Measurements from ENCODE around the gene CHMP4B.

The CHMP4B gene

DNA sequence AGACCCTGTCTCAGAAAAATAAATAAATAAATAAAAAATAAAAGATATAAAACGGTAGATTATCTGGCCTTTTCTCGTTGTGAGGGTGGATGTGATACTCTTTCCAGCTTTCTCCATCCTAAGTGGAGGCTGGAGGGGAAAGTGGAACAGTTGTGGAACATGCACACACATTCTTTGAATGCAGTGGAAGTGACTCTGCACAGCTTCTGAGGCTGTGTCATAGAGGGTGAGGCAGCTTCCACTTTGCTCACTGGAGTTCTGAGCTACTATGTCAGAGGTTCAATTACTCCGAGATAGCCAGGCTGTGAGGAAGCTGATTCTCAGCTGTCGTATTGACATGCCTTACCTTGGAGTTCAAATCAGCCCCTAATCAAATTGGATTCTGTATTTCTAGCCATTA is 82.2 kb downstream of the CHMP4B start:
- Mint-ChIP-seq H3K36me3 (ENCODE audit: low read depth) (peaks cover 3% of the 10 kb centered on the region), H3K4me3 (no peak overlapping the region), H3K27me3 (ENCODE audit: low read depth) (peaks cover 17% of the 10 kb centered on the region), H3K9me3 (peaks cover 26% of the 10 kb centered on the region), H3K27ac (no peak overlapping the region), H3K4me1 (peaks cover 5% of the 10 kb centered on the region)
- TF ChIP-seq, protein P1, sequence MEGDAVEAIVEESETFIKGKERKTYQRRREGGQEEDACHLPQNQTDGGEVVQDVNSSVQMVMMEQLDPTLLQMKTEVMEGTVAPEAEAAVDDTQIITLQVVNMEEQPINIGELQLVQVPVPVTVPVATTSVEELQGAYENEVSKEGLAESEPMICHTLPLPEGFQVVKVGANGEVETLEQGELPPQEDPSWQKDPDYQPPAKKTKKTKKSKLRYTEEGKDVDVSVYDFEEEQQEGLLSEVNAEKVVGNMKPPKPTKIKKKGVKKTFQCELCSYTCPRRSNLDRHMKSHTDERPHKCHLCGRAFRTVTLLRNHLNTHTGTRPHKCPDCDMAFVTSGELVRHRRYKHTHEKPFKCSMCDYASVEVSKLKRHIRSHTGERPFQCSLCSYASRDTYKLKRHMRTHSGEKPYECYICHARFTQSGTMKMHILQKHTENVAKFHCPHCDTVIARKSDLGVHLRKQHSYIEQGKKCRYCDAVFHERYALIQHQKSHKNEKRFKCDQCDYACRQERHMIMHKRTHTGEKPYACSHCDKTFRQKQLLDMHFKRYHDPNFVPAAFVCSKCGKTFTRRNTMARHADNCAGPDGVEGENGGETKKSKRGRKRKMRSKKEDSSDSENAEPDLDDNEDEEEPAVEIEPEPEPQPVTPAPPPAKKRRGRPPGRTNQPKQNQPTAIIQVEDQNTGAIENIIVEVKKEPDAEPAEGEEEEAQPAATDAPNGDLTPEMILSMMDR (IDR thresholded peaks at IDR 0.05; ENCODE audit: unreplicated experiment in 3 of 3): no peak

DNA sequence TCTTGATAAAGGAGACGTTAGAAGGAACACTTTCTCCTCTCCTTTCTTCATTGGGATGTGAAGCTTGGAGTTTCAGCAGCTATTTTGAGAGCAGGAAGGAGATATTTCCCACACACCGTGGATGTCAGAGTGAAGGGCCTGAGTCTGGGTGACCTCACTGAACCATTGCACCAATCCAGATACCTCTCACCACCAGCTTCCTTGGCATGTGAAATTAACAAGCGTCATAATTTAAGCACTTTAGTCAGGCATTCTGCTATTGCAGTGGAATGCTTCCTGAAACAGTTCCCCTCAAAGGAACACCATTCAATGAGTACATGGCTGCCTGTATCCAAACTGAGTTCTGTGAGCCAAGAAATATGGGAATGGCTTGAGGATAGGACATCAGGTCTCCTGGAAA is 83.7 kb downstream of the CHMP4B start:
- Mint-ChIP-seq H3K4me3 (no peak overlapping the region), H3K27ac (no peak overlapping the region), H3K36me3 (ENCODE audit: low read depth) (peaks cover 3% of the 10 kb centered on the region), H3K4me1 (peaks cover 5% of the 10 kb centered on the region), H3K9me3 (peaks cover 26% of the 10 kb centered on the region), H3K27me3 (ENCODE audit: low read depth) (peaks cover 21% of the 10 kb centered on the region)
- TF ChIP-seq, protein P1 (IDR thresholded peaks at IDR 0.05; ENCODE audit: unreplicated experiment in 3 of 3): no peak

DNA sequence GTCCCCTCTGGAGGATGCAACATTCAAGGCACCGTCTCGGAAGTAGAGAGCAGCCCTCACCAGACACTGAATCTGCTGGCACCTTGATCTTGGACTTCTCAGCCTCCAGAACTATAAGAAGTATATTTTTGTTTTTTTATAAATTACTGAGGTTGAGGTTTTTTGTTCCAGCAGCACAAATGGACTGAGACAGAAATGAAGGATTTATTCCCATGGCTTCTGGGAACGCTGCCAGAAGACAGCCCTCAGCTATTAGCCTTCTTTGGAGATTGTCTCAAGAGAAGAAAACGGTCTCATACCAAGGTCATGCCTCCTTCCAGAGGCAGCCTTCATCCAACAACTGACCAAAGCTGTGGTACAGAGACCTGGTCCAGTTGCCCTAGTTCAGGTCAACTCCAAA is 85.4 kb downstream of the CHMP4B start:
- Mint-ChIP-seq H3K27me3 (ENCODE audit: low read depth) (peaks cover 21% of the 10 kb centered on the region), H3K4me1 (peaks cover 5% of the 10 kb centered on the region), H3K4me3 (no peak overlapping the region), H3K9me3 (peaks cover 18% of the 10 kb centered on the region), H3K36me3 (ENCODE audit: low read depth) (peaks cover 3% of the 10 kb centered on the region), H3K27ac (peak overlapping the region in 1 of 3 experiments; percentile 60)
- TF ChIP-seq, protein P1 (IDR thresholded peaks at IDR 0.05; ENCODE audit: unreplicated experiment in 3 of 3): no peak

DNA sequence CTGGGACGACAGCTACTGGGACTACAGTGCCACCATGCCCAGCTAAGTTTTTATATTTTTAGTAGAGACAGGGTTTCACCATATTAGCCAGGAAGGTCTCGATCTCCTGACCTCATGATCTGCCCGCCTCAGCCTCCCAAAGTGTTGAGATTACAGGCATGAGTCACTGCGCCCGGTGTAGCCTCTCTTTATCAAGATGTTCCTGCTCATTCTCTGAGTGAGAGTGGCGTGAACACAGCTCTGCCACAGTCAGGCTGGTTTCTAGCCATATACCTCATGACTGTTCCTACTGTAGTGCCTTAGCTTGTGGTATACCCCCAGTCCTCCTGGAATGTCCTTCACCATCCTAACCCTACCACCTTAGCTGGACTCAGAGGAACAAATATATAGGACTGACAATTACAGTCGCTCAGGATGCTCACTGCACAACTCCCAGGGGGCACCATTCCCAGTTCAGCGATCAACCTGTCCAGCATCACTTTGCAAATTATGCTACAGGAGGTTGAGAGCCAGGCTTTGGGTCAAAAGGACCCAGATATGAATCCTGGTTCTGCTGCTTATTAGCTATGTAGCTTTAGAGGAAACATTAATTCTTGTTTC is 86.3 kb downstream of the CHMP4B start:
- peaks cover 11% of the 10 kb centered on the region for H3K9me3 Mint-ChIP-seq
- TF ChIP-seq, protein P1 (IDR thresholded peaks at IDR 0.05; ENCODE audit: unreplicated experiment in 3 of 3): no peak
- peaks cover 15% of the 10 kb centered on the region for H3K27me3 Mint-ChIP-seq (ENCODE audit: low read depth)
- H3K4me3 Mint-ChIP-seq: no peak overlapping the region
- no peak overlapping the region for H3K27ac Mint-ChIP-seq
- H3K4me1 Mint-ChIP-seq: peaks cover 5% of the 10 kb centered on the region
- no peaks in the 10 kb centered on the region for H3K36me3 Mint-ChIP-seq (ENCODE audit: low read depth)

DNA sequence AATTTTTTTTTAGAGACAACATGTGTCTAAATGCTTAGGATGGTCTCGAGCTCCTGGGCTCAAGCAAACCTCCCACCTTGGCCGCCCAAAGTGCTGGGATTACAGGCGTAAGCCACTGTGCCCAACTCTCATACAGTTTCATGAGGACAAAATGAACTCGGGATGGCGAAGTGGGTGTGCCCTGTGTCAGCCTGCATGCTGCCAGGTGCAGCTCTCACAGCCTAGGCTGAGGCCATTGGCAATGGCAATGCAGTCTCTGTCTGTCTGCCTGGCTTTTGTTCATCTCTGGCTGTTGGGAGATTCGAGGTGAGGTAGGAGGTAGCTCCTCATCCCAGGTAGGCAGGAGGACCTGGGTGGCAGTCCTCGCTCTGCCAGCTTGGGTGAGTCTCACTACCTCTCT is 88.0 kb downstream of the CHMP4B start:
- no peaks in the 10 kb centered on the region for H3K36me3 Mint-ChIP-seq (ENCODE audit: low read depth)
- peaks cover 13% of the 10 kb centered on the region for H3K27me3 Mint-ChIP-seq (ENCODE audit: low read depth)
- H3K9me3 Mint-ChIP-seq: peaks cover 5% of the 10 kb centered on the region
- H3K27ac Mint-ChIP-seq: no peak overlapping the region
- no peak overlapping the region for H3K4me3 Mint-ChIP-seq
- TF ChIP-seq, protein P1 (IDR thresholded peaks at IDR 0.05; ENCODE audit: unreplicated experiment in 3 of 3): no peak
- peaks cover 5% of the 10 kb centered on the region for H3K4me1 Mint-ChIP-seq

DNA sequence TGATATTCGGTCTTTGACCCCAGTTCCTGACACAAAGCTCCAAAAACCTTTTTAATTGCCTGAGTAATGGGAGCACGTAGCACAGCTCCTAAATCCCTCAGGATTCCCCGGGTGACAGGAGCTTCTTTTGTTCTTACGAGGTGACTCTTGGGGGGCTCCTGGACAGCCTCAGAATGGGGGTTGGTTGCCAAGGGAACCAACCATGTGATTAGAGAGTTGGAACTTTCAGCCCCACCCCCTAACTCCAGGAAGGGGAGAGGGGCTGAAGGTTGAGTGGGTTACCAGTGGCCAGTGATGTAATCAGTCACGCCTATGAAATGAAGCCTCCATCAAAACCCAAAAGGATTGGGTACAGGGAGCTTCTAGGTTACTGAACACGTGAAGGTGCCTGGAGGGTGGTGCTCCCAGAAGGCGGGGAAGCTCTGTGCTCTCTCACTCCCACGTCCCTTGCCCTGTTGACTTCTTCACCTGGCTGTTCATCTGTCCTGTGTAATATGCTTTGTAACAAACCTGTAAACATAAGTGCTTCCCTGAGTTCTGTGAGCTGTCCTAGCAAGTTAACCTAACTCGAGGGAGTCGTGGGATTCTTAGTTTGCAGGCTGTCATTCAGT is 89.5 kb downstream of the CHMP4B start:
- no peak overlapping the region for H3K4me3 Mint-ChIP-seq
- TF ChIP-seq, protein P1 (IDR thresholded peaks at IDR 0.05; ENCODE audit: unreplicated experiment in 3 of 3): no peak
- peaks cover 8% of the 10 kb centered on the region for H3K27me3 Mint-ChIP-seq (ENCODE audit: low read depth)
- peaks cover 5% of the 10 kb centered on the region for H3K4me1 Mint-ChIP-seq
- H3K36me3 Mint-ChIP-seq (ENCODE audit: low read depth): no peaks in the 10 kb centered on the region
- H3K27ac Mint-ChIP-seq: no peak overlapping the region
- peaks cover 4% of the 10 kb centered on the region for H3K9me3 Mint-ChIP-seq

All from nephron (organoid).